Natural killer cell (primary cell): Measurements from ENCODE around the gene ERBB4. TPM values are rescaled to one million over a fixed set of nuclear protein-coding genes. Genes with fewer than 3 reads are reported as not detected.

Experiments used
- ATAC-seq, 3 donors: fragments of 150-1000 bp in 2 of 3; fragments of 200-7000 bp in 1 of 3; cut with Tn5 transposase; 1 replicate in 1 of 3; 2 replicates in 2 of 3; pipeline ENCODE4 v1.10.0; 2021; ENCODE audit warnings: mild to moderate bottlenecking in 2 of 3, moderate library complexity in 2 of 3
- DNase-seq, 2 donors: peaks; one replicate each; pipeline versions ENCODE4 v3.0.0 to v3.0.0-alpha.2; 2013 to 2021; ENCODE audit warnings: mixed read lengths in 1 of 2
- H3K27ac ChIP-seq: one replicate; pipeline ENCODE4 v1.5.1; 2013; ENCODE audit warnings: mild to moderate bottlenecking, low read length
- H3K27me3 ChIP-seq: one replicate; pipeline ENCODE4 v1.6.1; 2013; ENCODE audit warnings: low read length; ENCODE audit not compliant: control insufficient read depth, insufficient read depth
- H3K36me3 ChIP-seq: one replicate; pipeline ENCODE4 v1.6.1; 2013; ENCODE audit warnings: low read length; ENCODE audit not compliant: control insufficient read depth, insufficient read depth
- H3K4me1 ChIP-seq: one replicate; pipeline ENCODE4 v1.6.1; 2013; ENCODE audit warnings: low read length; ENCODE audit not compliant: control insufficient read depth, insufficient read depth
- H3K4me3 ChIP-seq: one replicate; pipeline ENCODE4 v1.5.1; 2013; ENCODE audit warnings: low read length
- H3K9me3 ChIP-seq: one replicate; pipeline ENCODE4 v1.6.1; 2013; ENCODE audit warnings: low read length; ENCODE audit not compliant: control insufficient read depth, insufficient read depth
- H3K27ac Mint-ChIP-seq, 2 donors: one replicate each; pipeline ENCODE4 v1.8.0; 2022; ENCODE audit warnings: mild to moderate bottlenecking in 2 of 2, mixed read lengths in 2 of 2, moderate library complexity in 1 of 2
- H3K27me3 Mint-ChIP-seq, 2 donors: one replicate each; pipeline ENCODE4 v1.8.0; 2022; ENCODE audit warnings: low read depth in 2 of 2, mixed read lengths in 2 of 2
- H3K36me3 Mint-ChIP-seq: one replicate; pipeline ENCODE4 v1.8.0; 2022; ENCODE audit warnings: mixed read lengths
- H3K4me1 Mint-ChIP-seq, 2 donors: one replicate each; pipeline ENCODE4 v1.8.0; 2022; ENCODE audit warnings: mixed read lengths in 2 of 2
- H3K4me3 Mint-ChIP-seq: one replicate; pipeline ENCODE4 v1.8.0; 2022; ENCODE audit warnings: mild to moderate bottlenecking, moderate library complexity, mixed read lengths
- H3K9me3 Mint-ChIP-seq, 2 donors: one replicate each; pipeline ENCODE4 v1.8.0; 2022; ENCODE audit warnings: mixed read lengths in 2 of 2
- WGBS: methylation state at CpG from one replicate; pipeline ENCODE4 v1.1.7; 2013; ENCODE audit warnings: missing lambda C conversion rate; ENCODE audit not compliant: insufficient coverage; 5-methylcytosine and 5-hydroxymethylcytosine counted together
- intact Hi-C: fragments of 100-400 bp; cut with micrococcal nuclease; formaldehyde crosslinking; loops from one replicate; pipeline ENCODE4 v1.14.2; 2022
- total RNA-seq, 4 donors: library from RNA; stranded (reverse); fragments of 120-200 nt in 1 of 4; gene quantifications; one replicate each; pipeline versions ENCODE4 v1.2.3 to v1.2.4, GENCODE V29; 2013 to 2022
- TF ChIP-seq, protein P1 (sequence below): fragments of 200-600 bp; IDR thresholded peaks from one replicate; pipeline ENCODE4 v1.8.0; 2022; ENCODE audit warnings: antibody characterized with exemption

Gene ERBB4
- total RNA-seq, 3 donors from 2014 or later (not counting 1 experiment from before 2014, with no cell fraction given) = 0.08 TPM; not detected in 2

DNA sequence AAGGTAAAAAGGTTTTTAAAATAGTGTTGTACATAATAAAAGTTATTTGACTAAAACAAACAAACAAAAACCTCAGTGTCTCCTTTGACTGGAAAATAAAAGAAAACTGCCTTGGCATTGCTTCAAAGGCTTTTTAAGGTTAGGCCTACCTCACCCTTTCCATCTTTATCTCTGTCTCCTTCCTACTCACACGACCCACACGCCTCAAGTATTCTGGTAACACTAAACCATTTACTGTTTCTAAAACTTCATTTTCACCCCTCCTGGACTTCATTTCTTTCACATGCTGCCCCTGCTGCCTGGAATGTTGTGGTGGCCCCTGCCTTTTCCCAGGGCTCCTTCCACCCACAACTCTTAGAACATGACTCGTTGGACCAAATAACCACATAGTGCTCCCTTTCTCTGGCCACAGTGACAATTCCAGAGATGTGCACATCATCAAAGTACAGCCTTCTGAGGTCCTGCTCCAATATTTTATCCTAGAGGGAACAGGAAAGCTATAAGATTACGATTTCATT is 54.0 kb downstream of the ERBB4 start:
- 70% methylated on average over 4 of the region's 4 CpGs for WGBS
- Histone ChIP-seq H3K4me3 (no peak overlapping the region), H3K27me3 (no peaks in the 10 kb centered on the region), H3K27ac (no peak overlapping the region), H3K9me3 (no peaks in the 10 kb centered on the region), H3K36me3 (no peaks in the 10 kb centered on the region), H3K4me1 (no peaks in the 10 kb centered on the region)
- Mint-ChIP-seq H3K36me3 (no peaks in the 10 kb centered on the region), H3K27me3 (no peaks in the 10 kb centered on the region), H3K27ac (no peak overlapping the region), H3K4me3 (no peak overlapping the region), H3K4me1 (no peaks in the 10 kb centered on the region), H3K9me3 (peaks cover 2 to 3% of the 10 kb centered on the region in 2 donors)
- no peak for DNase-seq
- ATAC-seq = no peak
- TF ChIP-seq, protein P1, sequence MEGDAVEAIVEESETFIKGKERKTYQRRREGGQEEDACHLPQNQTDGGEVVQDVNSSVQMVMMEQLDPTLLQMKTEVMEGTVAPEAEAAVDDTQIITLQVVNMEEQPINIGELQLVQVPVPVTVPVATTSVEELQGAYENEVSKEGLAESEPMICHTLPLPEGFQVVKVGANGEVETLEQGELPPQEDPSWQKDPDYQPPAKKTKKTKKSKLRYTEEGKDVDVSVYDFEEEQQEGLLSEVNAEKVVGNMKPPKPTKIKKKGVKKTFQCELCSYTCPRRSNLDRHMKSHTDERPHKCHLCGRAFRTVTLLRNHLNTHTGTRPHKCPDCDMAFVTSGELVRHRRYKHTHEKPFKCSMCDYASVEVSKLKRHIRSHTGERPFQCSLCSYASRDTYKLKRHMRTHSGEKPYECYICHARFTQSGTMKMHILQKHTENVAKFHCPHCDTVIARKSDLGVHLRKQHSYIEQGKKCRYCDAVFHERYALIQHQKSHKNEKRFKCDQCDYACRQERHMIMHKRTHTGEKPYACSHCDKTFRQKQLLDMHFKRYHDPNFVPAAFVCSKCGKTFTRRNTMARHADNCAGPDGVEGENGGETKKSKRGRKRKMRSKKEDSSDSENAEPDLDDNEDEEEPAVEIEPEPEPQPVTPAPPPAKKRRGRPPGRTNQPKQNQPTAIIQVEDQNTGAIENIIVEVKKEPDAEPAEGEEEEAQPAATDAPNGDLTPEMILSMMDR = no peak
- intact Hi-C loops = no loop called here

DNA sequence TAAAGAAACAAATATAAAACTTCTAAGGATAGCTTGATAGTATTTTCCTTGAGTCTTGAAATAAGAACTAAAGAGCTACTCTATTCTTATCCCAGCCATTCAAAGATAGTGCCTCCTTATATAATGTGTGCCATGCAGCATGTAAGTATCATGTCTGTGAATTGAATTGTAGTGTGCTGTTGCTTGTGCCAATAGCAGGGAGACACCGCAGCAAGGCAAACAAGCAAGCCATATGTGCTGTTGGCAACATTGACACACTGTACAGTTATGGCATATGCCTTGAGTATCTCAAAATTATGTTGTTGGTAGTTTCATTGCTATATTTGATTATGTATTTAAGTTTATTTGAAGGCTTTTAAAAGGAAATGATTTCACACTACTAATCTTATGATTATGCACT is 58.2 kb downstream of the ERBB4 start:
- Mint-ChIP-seq H3K27ac (no peak overlapping the region), H3K4me3 (no peak overlapping the region), H3K27me3 (no peaks in the 10 kb centered on the region), H3K9me3 (peaks cover 2 to 5% of the 10 kb centered on the region in 2 donors), H3K36me3 (no peaks in the 10 kb centered on the region), H3K4me1 (no peaks in the 10 kb centered on the region)
- Histone ChIP-seq H3K27ac (no peak overlapping the region), H3K9me3 (no peaks in the 10 kb centered on the region), H3K4me1 (no peaks in the 10 kb centered on the region), H3K4me3 (no peak overlapping the region), H3K36me3 (no peaks in the 10 kb centered on the region), H3K27me3 (no peaks in the 10 kb centered on the region)
- TF ChIP-seq, protein P1 = no peak
- ATAC-seq (no peak), DNase-seq (no peak)
- WGBS = 100% methylated on average over 1 of the region's 1 CpG
- intact Hi-C loops = no loop called here

DNA sequence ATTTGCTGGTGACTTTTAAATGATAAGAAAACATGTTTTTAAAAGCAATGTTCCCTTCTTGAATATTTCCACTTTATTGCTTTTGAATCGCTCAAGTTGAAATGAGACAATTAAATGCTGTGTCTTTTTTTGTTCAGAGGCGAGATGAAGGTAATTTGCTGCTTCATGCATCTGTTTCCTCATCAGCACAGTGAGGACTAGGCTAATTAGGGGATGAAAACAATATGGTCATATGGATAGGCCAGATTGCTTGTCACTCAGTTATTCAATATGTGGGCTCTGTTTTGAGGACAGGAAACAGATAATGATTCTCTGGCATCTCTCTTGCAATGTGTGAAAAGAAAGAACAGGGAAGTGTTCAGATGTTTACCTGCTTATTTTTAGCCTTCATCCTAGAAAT is 61.0 kb downstream of the ERBB4 start:
- no peak for ATAC-seq
- intact Hi-C loops = no loop called here

More for the DNA sequence above, 61.0 kb downstream of the ERBB4 start:
- H3K9me3 ChIP-seq = no peaks in the 10 kb centered on the region
- no peak overlapping the region for H3K27ac ChIP-seq
- no peaks in the 10 kb centered on the region for H3K4me1 ChIP-seq
- no peaks in the 10 kb centered on the region for H3K27me3 ChIP-seq
- no peaks in the 10 kb centered on the region for H3K36me3 Mint-ChIP-seq
- H3K4me3 Mint-ChIP-seq = no peak overlapping the region
- H3K27ac Mint-ChIP-seq = no peak overlapping the region
- WGBS = 81% methylated on average over 2 of the region's 2 CpGs
- H3K4me3 ChIP-seq = no peak overlapping the region
- no peaks in the 10 kb centered on the region for H3K36me3 ChIP-seq
- TF ChIP-seq, protein P1 = no peak
- H3K4me1 Mint-ChIP-seq = no peaks in the 10 kb centered on the region
- peaks cover 6 to 7% of the 10 kb centered on the region in 2 donors for H3K9me3 Mint-ChIP-seq
- H3K27me3 Mint-ChIP-seq = peaks cover 0 to 6% of the 10 kb centered on the region in 2 donors
- DNase-seq = no peak
